Heart right ventricle (tissue), 16 donors: ENCODE results near the gene FOXC2. TPM values are rescaled to one million over a fixed set of nuclear protein-coding genes. Genes with fewer than 3 reads are reported as not detected.

ENCODE experiments used
- ATAC-seq, 8 donors: fragments of 200-7000 bp; cut with Tn5 transposase; one replicate each; pipeline ENCODE4 v1.9.1; 2020; ENCODE audit warnings: mild to moderate bottlenecking in 8 of 8, moderate library complexity in 8 of 8, moderate number of reproducible peaks in 1 of 8
- DNase-seq, 2 donors: peaks; one replicate each; pipeline ENCODE4 v3.0.0-alpha.2; 2020
- H3K27ac ChIP-seq, 10 donors: fragments of 200-600 bp; sonication (generic) in 2 of 10; one replicate each; pipeline versions ENCODE4 v1.5.0 to v1.8.0; 2020 to 2022; ENCODE audit warnings: mild to moderate bottlenecking in 3 of 10
- H3K27me3 ChIP-seq, 7 donors: fragments of 200-600 bp; one replicate each; pipeline ENCODE4 v1.8.0; 2021 to 2022; ENCODE audit warnings: mild to moderate bottlenecking in 2 of 7
- H3K36me3 ChIP-seq, 9 donors: fragments of 200-600 bp; sonication (generic) in 1 of 9; one replicate each; pipeline versions ENCODE4 v1.5.0 to v1.8.0; 2020 to 2022; ENCODE audit warnings: mild to moderate bottlenecking in 2 of 9
- H3K4me1 ChIP-seq, 9 donors: fragments of 200-600 bp; sonication (generic) in 1 of 9; one replicate each; pipeline versions ENCODE4 v1.5.0 to v1.8.0; 2020 to 2022; ENCODE audit warnings: mild to moderate bottlenecking in 4 of 9
- H3K4me3 ChIP-seq, 10 donors: fragments of 200-600 bp; sonication (generic) in 2 of 10; one replicate each; pipeline versions ENCODE4 v1.5.0 to v1.8.0; 2020 to 2022; ENCODE audit warnings: mild to moderate bottlenecking in 7 of 10, moderate library complexity in 2 of 10
- H3K9me3 ChIP-seq, 11 donors: fragments of 200-600 bp in 10 of 11; sonication (generic) in 2 of 11; one replicate each; pipeline versions ENCODE4 v1.5.0 to v1.8.0; 2013 to 2022; ENCODE audit warnings: mild to moderate bottlenecking in 2 of 11, control low read depth in 1 of 11, moderate library complexity in 1 of 11
- WGBS, 2 donors: extraction: QIAGEN DNeasy Blood & Tissue Kit; methylation state at CpG; one replicate each; pipeline ENCODE4 v1.1.7; 2013; ENCODE audit warnings: inconsistent platforms in 1 of 2; 5-methylcytosine and 5-hydroxymethylcytosine counted together
- intact Hi-C, 10 donors: fragments of 100-400 bp; cut with DNase I; formaldehyde crosslinking; loops; one replicate each; pipeline versions ENCODE4 v1.11.1 to v1.14.2; 2022
- polyA plus RNA-seq, 2 donors: library from polyadenylated mRNA; stranded (reverse); fragments of 200-250 nt; gene quantifications; one replicate each; pipeline ENCODE4 v1.2.3, GENCODE V29; 2013
- total RNA-seq, 10 donors: library from RNA; stranded (reverse); fragmentation: NEBNext Ultra II Directional in 3 of 10; extraction: Animal tissue kit (Norgen Biotek cat#: 25700) in 3 of 10; gene quantifications; one replicate each; pipeline versions ENCODE4 v1.2.1 to v1.2.4, GENCODE V29; 2021 to 2023
- TF ChIP-seq, protein P1 (sequence below), 9 donors: fragments of 200-600 bp; sonication (generic) in 2 of 9; IDR thresholded peaks; one replicate each; pipeline versions ENCODE4 v1.5.0 to v1.8.0; 2021 to 2022; ENCODE audit warnings: antibody characterized with exemption in 9 of 9, mild to moderate bottlenecking in 5 of 9, moderate library complexity in 1 of 9
- donor health status: Arrhythmogenic right ventricular cardiomyopathy.
- donor health status: ischemic (EF 13 %, LVEDD 7.1; RV severe dilation, severe dysfunction).
- donor health status: healthy with polysubstance abuse.
- donor health status: DM: no; HTN: yes; CAD: no.
- donor health status: DM: no; HTN: no; CAD: no.
- donor health status: ischemic (EF 25% LVEDD 6.9; RV normal size, moderate dysfunction).
- donor health status: ischemic (EF 25% LVEDD 5.7; RV mildly dilated, moderate dysfunction).
- donor health status: healthy.
- donor health status: DM: yes; HTN: yes; CAD: no.
- donor health status: Ischemic cardiomyopathy.
- donor health status: ischemic (EF 35%, LVEDD 5.7; RV mildly dilated, moderate dysfunction).
- donor health status: nonischemic (EF 11% LVEDD 7.7; RV severe dilation, severe dysfunction).
- donor health status: DM: yes; HTN: yes; CAD: no.
- donor health status: PGD.
- donor health status: ischemic (EF 29% LVEDD 5.4; RV normal size, mild dysfunction).
- donor health status: nonischemic (EF 23%, LVEDD 6.1; RV moderate dilation, normal function).

FOXC2 gene
- total and polyA plus RNA-seq, 12 donors: 0.66 to 2.2 (median 1.6) TPM

DNA sequence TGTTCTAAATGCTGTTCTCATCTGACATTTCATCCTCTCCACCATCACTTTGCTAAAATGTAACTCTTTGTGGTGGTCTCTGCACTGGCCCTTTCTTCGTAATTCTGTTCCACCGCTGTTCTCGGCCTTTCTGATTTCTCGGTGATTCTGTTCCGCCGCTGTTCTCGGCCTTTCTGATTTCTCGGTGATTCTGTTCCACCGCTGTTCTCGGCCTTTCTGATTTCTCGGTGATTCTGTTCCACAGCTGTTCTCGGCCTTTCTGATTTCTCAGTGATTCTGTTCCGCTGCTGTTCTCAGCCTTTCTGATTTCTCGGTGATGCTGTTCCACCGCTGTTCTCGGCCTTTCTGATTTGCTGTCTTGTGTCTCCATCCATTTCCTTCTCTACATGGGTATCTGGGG, 44.0 kb upstream of the FOXC2 start:
- intact Hi-C loops: loop anchor here in 1 of 10 donors (5.0 kb wide), 1 partner anchor 700 kb away; no protein-coding TSS in a partner anchor
- Histone ChIP-seq H3K27me3 (peaks cover 8 to 67% (median 57%) of the 10 kb centered on the region in 7 donors), H3K4me1 (peaks cover 0 to 15% (median 6%) of the 10 kb centered on the region in 9 donors), H3K27ac (no peak overlapping the region), H3K36me3 (no peaks in the 10 kb centered on the region), H3K9me3 (no peaks in the 10 kb centered on the region), H3K4me3 (no peak overlapping the region)
- DNase-seq: no peak
- TF ChIP-seq, protein P1, sequence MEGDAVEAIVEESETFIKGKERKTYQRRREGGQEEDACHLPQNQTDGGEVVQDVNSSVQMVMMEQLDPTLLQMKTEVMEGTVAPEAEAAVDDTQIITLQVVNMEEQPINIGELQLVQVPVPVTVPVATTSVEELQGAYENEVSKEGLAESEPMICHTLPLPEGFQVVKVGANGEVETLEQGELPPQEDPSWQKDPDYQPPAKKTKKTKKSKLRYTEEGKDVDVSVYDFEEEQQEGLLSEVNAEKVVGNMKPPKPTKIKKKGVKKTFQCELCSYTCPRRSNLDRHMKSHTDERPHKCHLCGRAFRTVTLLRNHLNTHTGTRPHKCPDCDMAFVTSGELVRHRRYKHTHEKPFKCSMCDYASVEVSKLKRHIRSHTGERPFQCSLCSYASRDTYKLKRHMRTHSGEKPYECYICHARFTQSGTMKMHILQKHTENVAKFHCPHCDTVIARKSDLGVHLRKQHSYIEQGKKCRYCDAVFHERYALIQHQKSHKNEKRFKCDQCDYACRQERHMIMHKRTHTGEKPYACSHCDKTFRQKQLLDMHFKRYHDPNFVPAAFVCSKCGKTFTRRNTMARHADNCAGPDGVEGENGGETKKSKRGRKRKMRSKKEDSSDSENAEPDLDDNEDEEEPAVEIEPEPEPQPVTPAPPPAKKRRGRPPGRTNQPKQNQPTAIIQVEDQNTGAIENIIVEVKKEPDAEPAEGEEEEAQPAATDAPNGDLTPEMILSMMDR (IDR thresholded peaks at IDR 0.05): no peak
- WGBS, 2 donors: 88 to 92% methylated on average over 16 of the region's 16 CpGs
- ATAC-seq: no peak

DNA sequence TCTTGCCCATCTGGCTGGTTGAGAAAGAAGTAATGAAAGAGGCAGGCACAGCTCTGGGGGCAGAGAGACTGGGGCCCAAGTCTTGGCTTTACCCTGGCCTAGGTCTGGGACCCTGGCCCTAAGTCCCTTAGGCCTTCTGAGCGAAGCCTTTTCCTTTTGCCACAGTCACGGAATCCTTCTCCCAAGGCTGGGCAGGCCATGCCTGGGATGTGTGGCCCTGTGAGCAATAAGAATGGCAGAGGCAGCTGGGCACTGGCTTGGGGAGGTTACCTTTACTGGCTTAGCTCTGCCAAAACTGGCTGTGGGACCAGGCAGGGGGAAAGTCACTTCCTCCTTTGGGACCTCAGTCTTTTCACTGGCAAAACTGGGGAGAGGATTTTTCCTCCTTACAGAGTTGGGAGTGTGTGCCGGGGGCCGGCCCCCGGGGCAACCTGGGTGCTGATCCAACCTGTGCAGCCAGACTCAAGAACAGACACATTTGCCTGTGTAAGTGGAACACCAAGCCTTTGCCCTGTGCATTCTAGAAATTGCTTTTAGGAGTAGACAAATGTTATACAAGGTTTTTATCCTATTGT, 43.4 kb upstream of the FOXC2 start:
- Histone ChIP-seq H3K36me3 (no peaks in the 10 kb centered on the region), H3K4me3 (no peak overlapping the region), H3K4me1 (peaks cover 0 to 15% (median 6%) of the 10 kb centered on the region in 9 donors), H3K27ac (no peak overlapping the region), H3K9me3 (no peaks in the 10 kb centered on the region), H3K27me3 (peaks cover 8 to 61% (median 50%) of the 10 kb centered on the region in 7 donors)
- intact Hi-C loops: loop anchor here in 1 of 10 donors (5.0 kb wide), 1 partner anchor 701 kb away; no protein-coding TSS in a partner anchor
- TF ChIP-seq, protein P1 (IDR thresholded peaks at IDR 0.05): no peak
- DNase-seq: no peak
- no peak for ATAC-seq
- WGBS, 2 donors: 71 to 73% methylated on average over 5 of the region's 5 CpGs

DNA sequence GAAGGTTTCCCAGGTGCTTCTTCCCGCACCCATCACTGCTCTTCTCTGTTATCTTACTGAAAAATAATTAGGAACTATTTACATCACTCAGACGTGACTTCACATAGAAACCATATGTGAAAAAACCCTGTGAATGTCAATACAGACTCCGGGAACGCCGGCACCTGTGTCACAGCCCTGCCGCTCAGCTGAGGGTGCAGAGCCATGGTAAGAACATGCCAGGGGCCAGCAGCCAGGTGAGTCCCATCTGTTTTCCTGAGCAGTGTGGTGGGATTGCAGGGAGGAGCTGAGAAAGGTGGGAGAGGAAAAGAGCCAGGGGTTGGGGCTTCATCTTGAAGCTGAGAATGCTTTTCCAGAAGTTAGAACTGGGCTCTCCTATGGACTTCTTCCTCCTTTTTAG, 42.6 kb upstream of the FOXC2 start:
- H3K36me3 ChIP-seq: no peaks in the 10 kb centered on the region
- no peak overlapping the region for H3K27ac ChIP-seq
- H3K9me3 ChIP-seq: no peaks in the 10 kb centered on the region
- TF ChIP-seq, protein P1 (IDR thresholded peaks at IDR 0.05): no peak
- 70 to 71% methylated on average over 6 of the region's 6 CpGs for WGBS, 2 donors
- intact Hi-C loops: loop anchor here in 1 of 10 donors (5.0 kb wide), 1 partner anchor 702 kb away; no protein-coding TSS in a partner anchor
- H3K4me1 ChIP-seq: peaks cover 0 to 15% (median 6%) of the 10 kb centered on the region in 9 donors
- DNase-seq (no peak), ATAC-seq (no peak)
- H3K27me3 ChIP-seq: peaks cover 8 to 53% (median 44%) of the 10 kb centered on the region in 7 donors
- no peak overlapping the region for H3K4me3 ChIP-seq

DNA sequence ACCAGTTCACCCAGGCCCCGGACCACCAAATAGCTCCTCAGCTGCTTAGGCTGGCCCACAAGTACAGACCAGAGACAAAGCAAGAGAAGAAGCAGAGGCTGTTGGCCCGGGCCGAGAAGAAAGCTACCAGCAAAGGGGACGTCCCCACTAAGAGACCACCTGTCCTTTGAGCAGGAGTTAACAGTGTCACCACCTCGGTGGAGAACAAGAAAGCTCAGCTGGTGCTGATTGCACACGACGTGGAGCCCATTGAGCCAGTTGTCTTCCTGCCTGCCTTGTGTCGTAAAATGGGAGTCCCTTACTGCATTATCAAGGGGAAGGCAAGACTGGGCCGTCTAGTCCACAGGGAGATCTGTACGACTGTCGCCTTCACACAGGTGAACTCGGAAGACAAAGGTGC, 40.9 kb upstream of the FOXC2 start:
- peaks cover 0 to 6% (median 0%) of the 10 kb centered on the region in 9 donors for H3K36me3 ChIP-seq
- H3K4me1 ChIP-seq: peaks cover 0 to 5% (median 0%) of the 10 kb centered on the region in 9 donors
- peaks cover 4 to 37% (median 28%) of the 10 kb centered on the region in 7 donors for H3K27me3 ChIP-seq
- TF ChIP-seq, protein P1 (IDR thresholded peaks at IDR 0.05): no peak
- WGBS, 2 donors: 63 to 74% methylated on average over 12 of the region's 12 CpGs
- intact Hi-C loops: no loop called here
- no peak overlapping the region for H3K27ac ChIP-seq
- no peak for DNase-seq
- no peaks in the 10 kb centered on the region for H3K9me3 ChIP-seq
- no peak for ATAC-seq
- no peak overlapping the region for H3K4me3 ChIP-seq
